CD4-positive, alpha-beta T cell (primary cell): Measurements from ENCODE around the gene ABCA13. TPM values are rescaled to one million over a fixed set of nuclear protein-coding genes. Genes with fewer than 3 reads are reported as not detected.

Source experiments
- ATAC-seq: fragments of 200-7000 bp; cut with Tn5 transposase; one replicate; pipeline ENCODE4 v1.10.0; 2022; ENCODE audit warnings: mild to moderate bottlenecking; ENCODE audit not compliant: poor library complexity
- CTCF ChIA-PET: fragments of 350-600 bp; sonication (Branson Sonifier 250); formaldehyde crosslinking; loops from one replicate; lab custom pipeline; 2021; ENCODE audit warnings: antibody characterized with exemption, inconsistent platforms; lab: Charles Lee
- POLR2A ChIA-PET: fragments of 350-600 bp; sonication (Branson Sonifier 250); formaldehyde crosslinking; loops from one replicate; lab custom pipeline; 2021; ENCODE audit warnings: antibody characterized with exemption, inconsistent platforms; lab: Charles Lee
- DNase-seq, 14 experiments: peaks; one replicate each; pipeline ENCODE4 v3.0.0-alpha.2; 2013 to 2020; ENCODE audit warnings: mixed read lengths in 2 of 14
- H3K27ac ChIP-seq, 2 donors: one replicate each; pipeline versions ENCODE4 v1.5.1 to v1.7.0; 2013; ENCODE audit warnings: low read length in 2 of 2, low read depth in 1 of 2, mild to moderate bottlenecking in 1 of 2
- H3K27me3 ChIP-seq, 2 experiments: 1 replicate in 1 of 2; 2 replicates in 1 of 2; pipeline versions ENCODE4 v1.6.1 to v1.7.0; 2013; ENCODE audit warnings: low read length in 2 of 2, control low read depth in 1 of 2, mild to moderate bottlenecking in 1 of 2, moderate library complexity in 1 of 2; ENCODE audit not compliant: insufficient read depth in 2 of 2, control insufficient read depth in 1 of 2
- H3K36me3 ChIP-seq: one replicate; pipeline ENCODE4 v1.6.1; 2013; ENCODE audit warnings: low read length, control low read depth; ENCODE audit not compliant: insufficient read depth
- H3K4me1 ChIP-seq: one replicate; pipeline ENCODE4 v1.6.1; 2013; ENCODE audit warnings: low read length, control low read depth; ENCODE audit not compliant: insufficient read depth
- H3K4me3 ChIP-seq: one replicate; pipeline ENCODE4 v1.5.1; 2013; ENCODE audit warnings: mild to moderate bottlenecking, low read length, moderate library complexity
- H3K9me3 ChIP-seq, 2 experiments: 1 replicate in 1 of 2; 2 replicates in 1 of 2; pipeline versions ENCODE4 v1.6.1 to v1.7.0; 2013; ENCODE audit warnings: low read length in 2 of 2, mild to moderate bottlenecking in 2 of 2, control low read depth in 1 of 2, moderate library complexity in 1 of 2; ENCODE audit not compliant: control insufficient read depth in 1 of 2, insufficient read depth in 1 of 2
- H3K27ac Mint-ChIP-seq: one replicate; pipeline ENCODE4 v1.8.0; 2020; ENCODE audit warnings: mixed read lengths
- H3K27me3 Mint-ChIP-seq: one replicate; pipeline ENCODE4 v1.8.0; 2021; ENCODE audit warnings: mixed read lengths
- H3K36me3 Mint-ChIP-seq: one replicate; pipeline ENCODE4 v1.8.0; 2021; ENCODE audit warnings: low read depth, mixed read lengths
- H3K4me1 Mint-ChIP-seq: one replicate; pipeline ENCODE4 v1.8.0; 2021; ENCODE audit warnings: low read depth, mixed read lengths
- H3K4me3 Mint-ChIP-seq: one replicate; pipeline ENCODE4 v1.8.0; 2020; ENCODE audit warnings: mild to moderate bottlenecking, mixed read lengths
- H3K9me3 Mint-ChIP-seq: one replicate; pipeline ENCODE4 v1.8.0; 2020; ENCODE audit warnings: mixed read lengths
- CTCF ChIP-seq: fragments of 200-600 bp; IDR thresholded peaks from one replicate; pipeline ENCODE4 v1.8.0; 2022; ENCODE audit warnings: antibody characterized with exemption, mild to moderate bottlenecking
- intact Hi-C, 2 experiments: fragments of 100-400 bp; cut with DNase I in 1 of 2; cut with micrococcal nuclease in 1 of 2; formaldehyde crosslinking; loops; one replicate each; pipeline versions ENCODE4 v1.15.1 to v1.9.0; 2023 to 2025; cut with DNase I, micrococcal nuclease
- total RNA-seq, 174 experiments: library from RNA in 2 of 174; stranded (reverse) in 2 of 174; gene quantifications; one replicate each; pipeline ENCODE4 v1.2.3 and lab custom pipeline; 2021 to 2026

Gene ABCA13
- total RNA-seq, 2 experiments from 2014 or later = not detected

DNA sequence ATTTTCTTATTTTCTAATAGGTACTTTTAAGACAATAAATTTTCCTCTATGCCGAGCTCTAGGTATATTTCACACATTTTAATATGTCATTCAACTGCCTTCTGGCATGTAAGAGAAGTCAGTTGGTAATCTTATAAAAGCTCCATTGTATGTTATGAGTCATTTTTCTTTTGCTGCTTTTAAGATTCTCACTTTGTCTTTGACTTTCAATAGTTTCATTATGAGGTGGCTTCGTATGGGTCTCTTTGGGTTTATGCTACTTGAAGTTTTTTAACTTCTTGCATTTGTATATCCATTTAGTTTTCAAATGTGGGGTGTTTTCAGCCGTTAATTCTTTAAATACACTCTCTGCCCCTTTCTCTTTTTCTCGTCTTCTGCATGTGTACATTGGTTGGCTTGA is 80.5 kb downstream of the ABCA13 start:
- no peaks in the 10 kb centered on the region for H3K4me1 ChIP-seq
- H3K27me3 Mint-ChIP-seq = no peaks in the 10 kb centered on the region
- H3K4me3 ChIP-seq = no peak overlapping the region
- H3K36me3 Mint-ChIP-seq = no peaks in the 10 kb centered on the region
- POLR2A ChIA-PET = no interaction called here
- no peaks in the 10 kb centered on the region for H3K36me3 ChIP-seq
- H3K27ac Mint-ChIP-seq = no peak overlapping the region
- TF ChIP-seq CTCF = no peak
- no peak overlapping the region for H3K27ac ChIP-seq
- ATAC-seq = no peak
- H3K4me3 Mint-ChIP-seq = no peak overlapping the region
- no peaks in the 10 kb centered on the region for H3K27me3 ChIP-seq
- H3K9me3 Mint-ChIP-seq = no peaks in the 10 kb centered on the region
- CTCF ChIA-PET = no interaction called here
- intact Hi-C loops = no loop called here
- peaks cover 5% of the 10 kb centered on the region for H3K4me1 Mint-ChIP-seq
- H3K9me3 ChIP-seq = no peaks in the 10 kb centered on the region
- no peak for DNase-seq

DNA sequence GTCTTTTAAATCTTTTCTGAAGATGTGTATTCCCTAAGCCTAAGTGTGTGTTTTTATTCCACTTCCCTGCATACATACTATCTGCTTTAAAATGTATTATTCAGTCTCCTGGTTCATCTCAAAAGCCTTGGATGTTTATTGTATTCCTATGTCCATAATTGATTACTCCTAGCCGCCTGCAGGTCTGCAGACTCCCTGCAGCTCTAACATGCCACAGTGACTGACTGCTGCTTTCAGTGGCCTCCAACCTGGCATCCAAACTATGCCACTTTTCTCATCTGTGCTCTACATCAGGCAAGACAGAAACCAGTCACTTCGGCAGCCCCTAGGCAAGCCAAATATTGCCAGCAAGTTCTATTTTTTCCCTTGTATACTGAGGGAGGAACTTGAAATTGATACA is 81.7 kb downstream of the ABCA13 start:
- DNase-seq (no peak), ATAC-seq (no peak)
- no peaks in the 10 kb centered on the region for H3K36me3 ChIP-seq
- H3K4me3 Mint-ChIP-seq = no peak overlapping the region
- H3K27me3 ChIP-seq = no peaks in the 10 kb centered on the region
- ChIA-PET POLR2A (no interaction called here), CTCF (no interaction called here)
- no peaks in the 10 kb centered on the region for H3K9me3 ChIP-seq
- no peaks in the 10 kb centered on the region for H3K36me3 Mint-ChIP-seq
- H3K27me3 Mint-ChIP-seq = no peaks in the 10 kb centered on the region
- H3K4me1 Mint-ChIP-seq = peaks cover 5% of the 10 kb centered on the region
- no peak overlapping the region for H3K27ac Mint-ChIP-seq
- H3K4me3 ChIP-seq = no peak overlapping the region
- no peaks in the 10 kb centered on the region for H3K4me1 ChIP-seq
- H3K9me3 Mint-ChIP-seq = no peaks in the 10 kb centered on the region
- TF ChIP-seq CTCF = no peak
- intact Hi-C loops = no loop called here
- no peak overlapping the region for H3K27ac ChIP-seq

- Mint-ChIP-seq H3K27me3 (no peaks in the 10 kb centered on the region), H3K4me3 (no peak overlapping the region), H3K9me3 (no peaks in the 10 kb centered on the region), H3K36me3 (no peaks in the 10 kb centered on the region), H3K4me1 (peaks cover 5% of the 10 kb centered on the region), H3K27ac (no peak overlapping the region)
- POLR2A ChIA-PET = no interaction called here
- no peaks in the 10 kb centered on the region for H3K27me3 ChIP-seq
- no peaks in the 10 kb centered on the region for H3K4me1 ChIP-seq
- DNase-seq (no peak), ATAC-seq (no peak)
- H3K4me3 ChIP-seq = no peak overlapping the region
- intact Hi-C loops = no loop called here
- no peaks in the 10 kb centered on the region for H3K36me3 ChIP-seq
- H3K27ac ChIP-seq = no peak overlapping the region
- TF ChIP-seq CTCF = no peak
- no peaks in the 10 kb centered on the region for H3K9me3 ChIP-seq
- CTCF ChIA-PET = no interaction called here
Observed at GRCh38 chr7:48255046-48255445, 83.8 kb downstream of the ABCA13 start.
